ENCODE results near the gene DAB2IP. TPM values are rescaled to one million over a fixed set of nuclear protein-coding genes. Genes with fewer than 3 reads are reported as not detected.
A peak's percentile ranks its signal among the peaks of the same experiment; 100 is the strongest.

The DAB2IP gene
- total and polyA plus RNA-seq, 8 donors: 17.5 to 303 (median 45.6) TPM

DNA sequence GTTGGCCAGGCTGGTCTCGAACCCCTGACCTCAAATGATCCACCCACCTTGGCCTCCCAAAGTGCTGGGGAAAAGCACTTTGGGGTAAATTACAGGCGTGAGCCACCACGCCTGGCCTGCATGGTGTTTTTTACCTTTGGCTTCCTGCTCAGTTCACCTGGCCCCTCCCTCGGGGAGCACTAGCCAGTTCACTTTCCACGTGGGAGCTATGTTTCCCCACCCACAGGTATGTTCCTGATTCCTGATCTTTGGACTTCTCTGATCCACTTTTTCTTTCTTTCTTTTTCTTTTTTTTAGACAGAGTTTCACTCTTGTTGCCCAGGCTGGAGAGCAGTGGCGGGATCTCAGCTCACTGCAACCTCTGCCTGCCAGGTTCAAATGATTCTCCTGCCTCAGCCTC is 15.8 kb downstream of the DAB2IP start:
- peak; percentile 73 to 83 for DNase-seq
- no peak overlapping the region for H3K4me3 ChIP-seq
- H3K4me1 ChIP-seq: peaks cover 0 to 44% (median 19%) of the 10 kb centered on the region in 4 donors
- H3K36me3 ChIP-seq: no peaks in the 10 kb centered on the region
- 33 to 65% (median 53%) methylated on average over 6 of the region's 6 CpGs for WGBS, 5 donors
- H3K27me3 ChIP-seq: no peaks in the 10 kb centered on the region
- intact Hi-C loops (cut with DNase I; ENCODE audit: low total_unique reads): no loop called here
- TF ChIP-seq CTCF (IDR thresholded peaks at IDR 0.05) (no peak), POLR2AphosphoS5 (IDR thresholded peaks at IDR 0.05) (peak in 1 of 3 donors; percentile 75)
- no peaks in the 10 kb centered on the region for H3K9me3 ChIP-seq
- peak overlapping the region in 4 of 5 donors; percentile 31 to 66 (median 56) for H3K27ac ChIP-seq

GRCh38 chr9:121667890-121668289 is 16.5 kb downstream of the DAB2IP start:
- no peak for DNase-seq
- Histone ChIP-seq H3K9me3 (no peaks in the 10 kb centered on the region), H3K27me3 (no peaks in the 10 kb centered on the region), H3K27ac (peak overlapping the region in 2 of 5 donors; percentile 47 to 66), H3K4me1 (peaks cover 0 to 44% (median 19%) of the 10 kb centered on the region in 4 donors), H3K36me3 (no peaks in the 10 kb centered on the region), H3K4me3 (no peak overlapping the region)
- no peak for TF ChIP-seq POLR2AphosphoS5 (IDR thresholded peaks at IDR 0.05)
- TF ChIP-seq POLR2A (IDR thresholded peaks at IDR 0.05): no peak
- no peak for TF ChIP-seq EP300 (IDR thresholded peaks at IDR 0.05)
- intact Hi-C loops (cut with DNase I; ENCODE audit: low total_unique reads): no loop called here
- WGBS, 5 donors: 85 to 94% (median 90%) methylated on average over 9 of the region's 9 CpGs

DNA sequence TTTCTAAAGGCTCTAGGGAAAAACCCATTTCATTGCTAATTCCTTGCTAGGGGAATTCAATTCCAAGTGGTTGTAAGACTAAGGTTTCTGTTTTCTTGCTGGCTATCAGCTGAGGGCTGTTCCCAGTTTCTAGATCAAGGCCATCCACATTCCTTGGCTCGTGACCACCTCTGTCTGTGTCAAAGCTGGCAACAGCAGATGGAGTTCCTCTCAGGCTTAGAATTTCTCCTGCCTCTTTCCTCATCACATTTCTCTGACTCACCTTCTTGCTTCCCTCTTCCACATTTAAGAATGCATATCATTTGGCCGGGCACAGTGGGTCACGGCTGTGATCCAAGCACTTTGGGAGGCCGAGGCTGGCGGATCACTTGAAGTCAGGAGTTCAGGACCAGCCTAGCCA is 19.0 kb downstream of the DAB2IP start:
- Histone ChIP-seq H3K4me3 (no peak overlapping the region), H3K36me3 (no peaks in the 10 kb centered on the region), H3K9me3 (no peaks in the 10 kb centered on the region), H3K27me3 (no peaks in the 10 kb centered on the region), H3K27ac (peak overlapping the region in 2 of 5 donors; percentile 7 to 12), H3K4me1 (peaks cover 0 to 54% (median 25%) of the 10 kb centered on the region in 4 donors)
- DNase-seq: no peak
- TF ChIP-seq POLR2AphosphoS5 (IDR thresholded peaks at IDR 0.05) (peak in 1 of 3 donors; percentile 59), POLR2A (IDR thresholded peaks at IDR 0.05) (no peak)
- intact Hi-C loops (cut with DNase I; ENCODE audit: low total_unique reads): no loop called here
- 57 to 82% (median 81%) methylated on average over 5 of the region's 5 CpGs for WGBS, 5 donors

DNA sequence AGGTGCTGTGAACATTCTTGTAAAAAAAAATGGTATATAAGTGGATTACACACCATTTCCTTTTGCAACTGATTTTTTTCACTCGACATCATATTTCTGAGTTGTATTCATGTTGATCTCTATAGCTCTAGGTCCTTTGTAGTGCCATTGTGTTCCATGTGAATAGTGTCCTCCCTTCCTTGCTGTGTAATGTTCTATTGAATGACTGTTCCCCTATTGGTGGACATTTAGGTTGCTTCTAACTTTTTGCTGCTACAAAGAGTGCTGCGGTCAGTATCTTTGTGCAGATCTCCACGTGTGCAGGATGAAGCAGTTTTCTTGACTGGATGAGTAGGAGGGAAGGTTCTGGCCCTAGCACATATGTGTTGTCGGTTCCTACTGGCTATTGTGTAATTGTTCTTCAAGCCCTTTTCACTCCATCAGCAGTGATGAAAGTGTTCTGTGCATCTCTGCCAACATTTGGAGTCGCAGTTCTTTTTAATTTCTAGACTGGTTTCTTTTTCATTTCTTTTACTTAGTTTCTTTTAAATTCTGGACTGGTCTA is 20.2 kb downstream of the DAB2IP start:
- no peak overlapping the region for H3K27ac ChIP-seq
- H3K27me3 ChIP-seq: no peaks in the 10 kb centered on the region
- DNase-seq: no peak
- no peaks in the 10 kb centered on the region for H3K36me3 ChIP-seq
- intact Hi-C loops (cut with DNase I; ENCODE audit: low total_unique reads): no loop called here
- WGBS, 5 donors: 68 to 84% (median 74%) methylated on average over 5 of the region's 5 CpGs
- no peak overlapping the region for H3K4me3 ChIP-seq
- H3K9me3 ChIP-seq: no peaks in the 10 kb centered on the region
- H3K4me1 ChIP-seq: peaks cover 8 to 57% (median 32%) of the 10 kb centered on the region in 4 donors
- TF ChIP-seq CTCF (IDR thresholded peaks at IDR 0.05) (no peak), POLR2A (IDR thresholded peaks at IDR 0.05) (no peak), EP300 (IDR thresholded peaks at IDR 0.05) (no peak), POLR2AphosphoS5 (IDR thresholded peaks at IDR 0.05) (peak in 1 of 3 donors; percentile 5)

- H3K27ac ChIP-seq: no peak overlapping the region
- DNase-seq: no peak
- no peaks in the 10 kb centered on the region for H3K27me3 ChIP-seq
- WGBS, 5 donors: 88 to 94% (median 92%) methylated on average over 7 of the region's 7 CpGs
- peaks cover 8 to 55% (median 32%) of the 10 kb centered on the region in 4 donors for H3K4me1 ChIP-seq
- TF ChIP-seq POLR2AphosphoS5 (IDR thresholded peaks at IDR 0.05): no peak
- TF ChIP-seq POLR2A (IDR thresholded peaks at IDR 0.05): no peak
- TF ChIP-seq EP300 (IDR thresholded peaks at IDR 0.05): no peak
- no peak for TF ChIP-seq CTCF (IDR thresholded peaks at IDR 0.05)
- H3K36me3 ChIP-seq: no peaks in the 10 kb centered on the region
- no peaks in the 10 kb centered on the region for H3K9me3 ChIP-seq
- intact Hi-C loops (cut with DNase I; ENCODE audit: low total_unique reads): no loop called here
- no peak overlapping the region for H3K4me3 ChIP-seq
These were observed 20.8 kb downstream of the DAB2IP start for GRCh38 chr9:121672213-121672612.

Data from stomach (tissue), 9 donors.